K562 (cell line): ENCODE results near the gene LAPTM5. TPM values are rescaled to one million over a fixed set of nuclear protein-coding genes. Genes with fewer than 3 reads are reported as not detected.

ENCODE experiments used
- BDP1 ChIP-seq: IDR thresholded peaks from 3 replicates; pipeline ENCODE4 v1.6.1; 2011; ENCODE audit not compliant: insufficient read length, insufficient read depth
- BMI1 ChIP-seq: fragments of 150-350 bp; IDR thresholded peaks from 2 replicates; pipeline ENCODE4 v1.6.1; 2014; ENCODE audit warnings: low read length
- E2F3 ChIP-seq: fragments of 250-450 bp; sonication (Bioruptor Pico); IDR thresholded peaks from 2 replicates; pipeline ENCODE4 v1.4.0; 2020; ENCODE audit warnings: mild to moderate bottlenecking
- EHMT2 ChIP-seq: fragments of 450-650 bp; IDR thresholded peaks from 2 replicates; pipeline ENCODE4 v1.6.1; 2018; ENCODE audit warnings: antibody characterized with exemption
- FOS ChIP-seq: IDR thresholded peaks from 3 replicates; pipeline ENCODE4 v1.6.1; 2011; ENCODE audit not compliant: insufficient read length; ENCODE audit errors: extremely low read depth
- KDM5B ChIP-seq: fragments of 200-600 bp; sonication (generic); IDR thresholded peaks from 2 replicates; pipeline ENCODE4 v1.6.1; 2012; ENCODE audit warnings: low read depth, mild to moderate bottlenecking, moderate library complexity, low read length, control low read depth, inconsistent platforms; ENCODE audit not compliant: insufficient replicate concordance
- LARP7 ChIP-seq: fragments of 450-650 bp; IDR thresholded peaks from 2 replicates; pipeline ENCODE4 v1.6.1; 2016
- LCOR ChIP-seq: sonication (generic); formaldehyde crosslinking; IDR thresholded peaks from 2 replicates; pipeline ENCODE4 v1.8.0; 2022; ENCODE audit warnings: mild to moderate bottlenecking, missing genetic modification reagents
- MED1 ChIP-seq: sonication (generic); formaldehyde crosslinking; IDR thresholded peaks from 2 replicates; pipeline ENCODE4 v1.8.1; 2023; ENCODE audit warnings: missing genetic modification reagents, borderline replicate concordance
- MEF2D ChIP-seq: conservative IDR thresholded peaks from 2 replicates; pipeline ENCODE4 v1.6.1; 2016; ENCODE audit warnings: low read depth, missing genetic modification characterization, missing compliant biosample characterization
- MGA ChIP-seq: fragments of 450-650 bp; IDR thresholded peaks from 2 replicates; pipeline ENCODE4 v1.6.1; 2016; ENCODE audit warnings: mild to moderate bottlenecking, moderate library complexity
- MXI1 ChIP-seq: IDR thresholded peaks from 2 replicates; pipeline ENCODE4 v1.6.1; 2011; ENCODE audit warnings: low read depth, mild to moderate bottlenecking, improper control_type of control experiment, low read length
- NFRKB ChIP-seq: fragments of 450-650 bp; IDR thresholded peaks from 2 replicates; pipeline ENCODE4 v1.6.1; 2016; ENCODE audit warnings: low read depth
- NR3C1 ChIP-seq: sonication (generic); formaldehyde crosslinking; IDR thresholded peaks from 2 replicates; pipeline ENCODE4 v1.8.1; 2022; ENCODE audit warnings: missing genetic modification reagents
- STAT5B ChIP-seq: fragments of 250-450 bp; sonication (Bioruptor Pico); IDR thresholded peaks from 2 replicates; pipeline ENCODE4 v1.8.0; 2021; ENCODE audit warnings: mild to moderate bottlenecking, inconsistent platforms
- XRCC4 ChIP-seq: IDR thresholded peaks from one replicate; pipeline ENCODE4 v1.6.1; 2011; ENCODE audit not compliant: insufficient read depth, insufficient read length; ENCODE audit errors: extremely low read depth
- ZNF24 ChIP-seq: fragments of 450-650 bp; IDR thresholded peaks from 2 replicates; pipeline ENCODE4 v1.6.1; 2016
- ZNF41 ChIP-seq: fragments of 250-450 bp; sonication (Bioruptor Pico); conservative IDR thresholded peaks from 2 replicates; pipeline ENCODE4 v1.4.0; 2020; ENCODE audit warnings: mild to moderate bottlenecking
- ZNF584 ChIP-seq: fragments of 200-800 bp; sonication (Bioruptor generic); IDR thresholded peaks from 2 replicates; pipeline ENCODE4 v1.6.1; 2016; ENCODE audit warnings: low read depth, mild to moderate bottlenecking, missing genetic modification characterization, missing compliant biosample characterization
- polyA plus RNA-seq, 8 experiments: library from polyadenylated mRNA; depleted of rRNA in 4 of 8; stranded (reverse) in 5 of 8; unstranded in 3 of 8; fragments of >200 nt; fragmentation: Nextera tagmentation in 2 of 8; fragmentation: Illumina TruSeq in 1 of 8; extraction: Ambion mirVana in 2 of 8; extraction: Trizol in 1 of 8; gene quantifications; 2 replicates each; pipeline versions ENCODE4 v1.2.1 to v1.2.3, GENCODE V29; 2011 to 2014; ENCODE audit warnings: inconsistent platforms in 1 of 8, missing spikeins in 1 of 8
- total RNA-seq, 7 experiments: library from RNA; depleted of rRNA in 6 of 7; stranded (reverse); fragments of >200 nt in 6 of 7; fragmentation: Illumina TruSeq in 2 of 7; extraction: Trizol in 2 of 7; gene quantifications; 2 replicates each; pipeline versions ENCODE4 v1.2.1 to v1.2.3, GENCODE V29; 2011 to 2021; ENCODE audit warnings: low replicate concordance in 1 of 7

Gene LAPTM5
- total and polyA plus RNA-seq, 9 of the 15 experiments (the other 6 are each of a cell fraction or from before 2014, with no cell fraction given): 2.4 to 47.3 (median 20.3) TPM

- no peak for TF ChIP-seq BMI1
- no peak for TF ChIP-seq STAT5B (CRISPR knock-in tag)
- no peak for TF ChIP-seq ZNF24
- no peak for TF ChIP-seq KDM5B
- TF ChIP-seq NFRKB: peak; percentile 63
- TF ChIP-seq LCOR (CRISPR knock-in tag): no peak
- no peak for TF ChIP-seq MED1
- TF ChIP-seq ZNF584 (CRISPR knock-in tag): no peak
- peak; percentile 32; the same call in 1 of the 2 replicates for TF ChIP-seq MEF2D (tag)
- TF ChIP-seq ZNF41 (CRISPR knock-in tag): no peak
- TF ChIP-seq MGA: peak; percentile 46
- TF ChIP-seq FOS: no peak
- no peak for TF ChIP-seq NR3C1 (CRISPR knock-in tag)
- no peak for TF ChIP-seq XRCC4
- 0 out of 2 replicates have a peak, but pooled peaks have one; percentile 25 for TF ChIP-seq EHMT2
- no peak for TF ChIP-seq E2F3 (CRISPR knock-in tag)
- TF ChIP-seq LARP7: 0 out of 2 replicates have a peak, but pooled peaks have one; percentile 78
- TF ChIP-seq MXI1: no peak
- TF ChIP-seq BDP1: no peak
Measured at GRCh38 chr1:30776097-30777059, 18.8 kb upstream of the LAPTM5 start (continued).
